Globus pallidus (tissue), 1 donor: ENCODE results near the gene EXOC5.
"Not testable (repeated sequence)": the region's sequence is repeated elsewhere in the genome, so short reads cannot be mapped to it uniquely, and the experiment has no call there.

Experiments
- DNase-seq: peaks from one replicate; pipeline ENCODE4 v3.0.0-alpha.2; 2015; ENCODE audit warnings: low spot score

EXOC5 gene

GRCh38 chr14:57268161-57269069 is at the start of gene EXOC5, which contains the start of gene AP5M1:
Gene EXOC5, minus strand, starts transcription at chr14:57268905. Its CDS starts 257 bp downstream, at chr14:57268648.
Gene AP5M1, plus strand, starts transcription at chr14:57268971. Its CDS starts 344 bp downstream, at chr14:57269315.
- DNase-seq = peak; percentile 93

GRCh38 chr14:57317248-57317833 is 48.6 kb upstream of the EXOC5 start:
- peak; percentile 74 for DNase-seq

GRCh38 chr14:57314396-57315089 is 45.8 kb upstream of the EXOC5 start:
- no peak for DNase-seq

- DNase-seq = no peak
Observed at GRCh38 chr14:57302883-57303282, 34.2 kb upstream of the EXOC5 start.

- no peak for DNase-seq
Observed at GRCh38 chr14:57299511-57299910, 30.8 kb upstream of the EXOC5 start.

GRCh38 chr14:57297852-57298251 is 29.1 kb upstream of the EXOC5 start:
- no peak for DNase-seq

- DNase-seq = no peak
Observed at GRCh38 chr14:57295239-57295638, 26.5 kb upstream of the EXOC5 start.

- DNase-seq = no peak
Observed at GRCh38 chr14:57293866-57294837, 25.4 kb upstream of the EXOC5 start.

- no peak for DNase-seq
Observed at GRCh38 chr14:57291692-57292647, 23.3 kb upstream of the EXOC5 start.

- no peak for DNase-seq
Observed at GRCh38 chr14:57290751-57291150, 22.0 kb upstream of the EXOC5 start.

- DNase-seq = no peak
Observed at GRCh38 chr14:57287745-57288144, 19.0 kb upstream of the EXOC5 start.

- no peak for DNase-seq
Observed at GRCh38 chr14:57277062-57277461, 8.4 kb upstream of the EXOC5 start.

- DNase-seq = no peak
Observed at GRCh38 chr14:57275023-57275664, 6.4 kb upstream of the EXOC5 start.

GRCh38 chr14:57274551-57274950 is 5.8 kb upstream of the EXOC5 start:
- no peak for DNase-seq

- DNase-seq = no peak
Observed at GRCh38 chr14:57273236-57273635, 4.5 kb upstream of the EXOC5 start.

GRCh38 chr14:57266065-57266464 is 2.6 kb downstream of the EXOC5 start:
- DNase-seq = no peak

- DNase-seq = no peak
Observed at GRCh38 chr14:57262117-57262516, 6.6 kb downstream of the EXOC5 start.

GRCh38 chr14:57261604-57262003 is 7.1 kb downstream of the EXOC5 start:
- no peak for DNase-seq

GRCh38 chr14:57259672-57260071 is 9.0 kb downstream of the EXOC5 start:
- DNase-seq = no peak

- DNase-seq = not testable (repeated sequence)
Observed at GRCh38 chr14:57258221-57258620, 10.5 kb downstream of the EXOC5 start.
